Hepatocyte (in vitro differentiated cells): ENCODE data around the gene ANKRD10.

Source experiments
- CTCF ChIP-seq: fragments of 200-600 bp; sonication (generic); IDR thresholded peaks from 2 replicates; pipeline ENCODE4 v1.5.1; 2016; ENCODE audit warnings: antibody characterized with exemption, mild to moderate bottlenecking; ENCODE audit not compliant: poor library complexity
- EZH2 ChIP-seq: fragments of 200-600 bp; sonication (generic); IDR thresholded peaks from 2 replicates; pipeline ENCODE4 v1.6.1; 2016; ENCODE audit warnings: antibody characterized with exemption, mild to moderate bottlenecking, borderline replicate concordance

- TF ChIP-seq CTCF (no peak), EZH2 (no peak)
These were observed 45.3 kb upstream of the ANKRD10 start for GRCh38 chr13:110960204-110960603.
